Measurements from ENCODE around the gene RAI1.
A peak's percentile ranks its signal among the peaks of the same experiment; 100 is the strongest.

DNA sequence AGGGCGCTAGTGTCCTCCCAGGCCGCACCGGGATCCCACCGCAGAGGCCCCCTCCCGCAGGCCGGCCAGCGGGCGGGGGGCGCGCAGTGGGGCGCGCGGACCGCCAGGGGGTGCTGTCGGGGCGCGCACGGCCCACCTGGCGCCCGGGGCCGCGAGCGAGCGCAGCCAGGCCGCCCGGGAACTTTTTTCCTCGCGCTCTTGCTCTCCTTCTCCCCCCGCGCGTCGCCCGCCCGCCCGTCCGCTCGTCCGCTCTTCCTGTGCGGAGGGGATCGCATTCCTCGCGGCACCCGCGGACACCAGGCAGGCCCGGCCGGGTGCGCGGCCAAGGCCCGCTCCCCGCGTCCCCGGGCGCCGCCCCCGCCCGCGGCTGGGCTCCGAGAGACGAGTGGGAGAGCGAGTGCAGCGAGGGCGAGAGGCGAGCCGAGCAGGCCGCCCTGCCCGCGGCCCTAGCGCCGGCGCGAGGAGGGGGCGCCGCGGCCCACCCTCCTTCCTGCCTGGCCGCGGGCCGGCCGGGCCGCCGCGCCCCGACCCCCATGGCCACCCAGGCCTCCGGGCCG, at the start of gene RAI1:
- TF ChIP-seq, protein P1, sequence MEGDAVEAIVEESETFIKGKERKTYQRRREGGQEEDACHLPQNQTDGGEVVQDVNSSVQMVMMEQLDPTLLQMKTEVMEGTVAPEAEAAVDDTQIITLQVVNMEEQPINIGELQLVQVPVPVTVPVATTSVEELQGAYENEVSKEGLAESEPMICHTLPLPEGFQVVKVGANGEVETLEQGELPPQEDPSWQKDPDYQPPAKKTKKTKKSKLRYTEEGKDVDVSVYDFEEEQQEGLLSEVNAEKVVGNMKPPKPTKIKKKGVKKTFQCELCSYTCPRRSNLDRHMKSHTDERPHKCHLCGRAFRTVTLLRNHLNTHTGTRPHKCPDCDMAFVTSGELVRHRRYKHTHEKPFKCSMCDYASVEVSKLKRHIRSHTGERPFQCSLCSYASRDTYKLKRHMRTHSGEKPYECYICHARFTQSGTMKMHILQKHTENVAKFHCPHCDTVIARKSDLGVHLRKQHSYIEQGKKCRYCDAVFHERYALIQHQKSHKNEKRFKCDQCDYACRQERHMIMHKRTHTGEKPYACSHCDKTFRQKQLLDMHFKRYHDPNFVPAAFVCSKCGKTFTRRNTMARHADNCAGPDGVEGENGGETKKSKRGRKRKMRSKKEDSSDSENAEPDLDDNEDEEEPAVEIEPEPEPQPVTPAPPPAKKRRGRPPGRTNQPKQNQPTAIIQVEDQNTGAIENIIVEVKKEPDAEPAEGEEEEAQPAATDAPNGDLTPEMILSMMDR (IDR thresholded peaks at IDR 0.05): peak; percentile 17 to 98 (median 94)
- peak; percentile 53 for TF ChIP-seq POLR2A (IDR thresholded peaks at IDR 0.05)
- TF ChIP-seq EP300 (IDR thresholded peaks at IDR 0.05): no peak

All from ovary (tissue), 3 donors.